ENCODE measurements around the gene ABCC8.

ABCC8 gene

DNA sequence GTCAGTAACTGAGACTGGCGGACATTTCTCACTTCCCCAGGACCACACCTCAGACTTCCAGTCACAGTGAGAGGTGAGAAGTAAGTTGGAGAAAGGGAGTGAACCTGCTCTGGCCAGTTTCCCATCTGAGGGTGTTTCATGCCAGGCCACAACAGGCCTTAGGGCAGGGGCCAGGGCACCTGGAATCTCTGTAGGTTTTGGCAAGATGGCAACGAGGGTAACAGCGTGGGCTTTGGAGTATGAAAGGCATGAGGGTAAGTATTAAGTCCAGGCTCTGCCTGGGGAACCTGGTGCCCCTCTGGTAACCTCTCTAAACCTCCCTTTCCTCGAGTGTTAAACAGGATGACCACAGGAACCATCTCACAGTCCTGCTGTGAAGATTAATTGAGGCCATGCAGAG, 28.5 kb upstream of the ABCC8 start:
- H3K4me1 ChIP-seq (ENCODE audit: control insufficient read depth, insufficient read depth, low read length, poor library complexity, severe bottlenecking) = peaks cover 14% of the 10 kb centered on the region
- H3K36me3 ChIP-seq (ENCODE audit: control insufficient read depth, insufficient read depth, low read length) = no peaks in the 10 kb centered on the region
- H3K9me3 ChIP-seq (ENCODE audit: control insufficient read depth, low read length) = no peaks in the 10 kb centered on the region
- WGBS, 2 experiments (ENCODE audit: insufficient coverage in 2 of 2) = 67 to 82% methylated on average over 2 to 4 of the region's 4 CpGs
- H3K27ac ChIP-seq (ENCODE audit: low read depth, low read length, severe bottlenecking) = no peak overlapping the region
- H3K4me3 ChIP-seq (ENCODE audit: extremely low read depth, insufficient read depth, low read length, poor library complexity, severe bottlenecking) = no peak overlapping the region

DNA sequence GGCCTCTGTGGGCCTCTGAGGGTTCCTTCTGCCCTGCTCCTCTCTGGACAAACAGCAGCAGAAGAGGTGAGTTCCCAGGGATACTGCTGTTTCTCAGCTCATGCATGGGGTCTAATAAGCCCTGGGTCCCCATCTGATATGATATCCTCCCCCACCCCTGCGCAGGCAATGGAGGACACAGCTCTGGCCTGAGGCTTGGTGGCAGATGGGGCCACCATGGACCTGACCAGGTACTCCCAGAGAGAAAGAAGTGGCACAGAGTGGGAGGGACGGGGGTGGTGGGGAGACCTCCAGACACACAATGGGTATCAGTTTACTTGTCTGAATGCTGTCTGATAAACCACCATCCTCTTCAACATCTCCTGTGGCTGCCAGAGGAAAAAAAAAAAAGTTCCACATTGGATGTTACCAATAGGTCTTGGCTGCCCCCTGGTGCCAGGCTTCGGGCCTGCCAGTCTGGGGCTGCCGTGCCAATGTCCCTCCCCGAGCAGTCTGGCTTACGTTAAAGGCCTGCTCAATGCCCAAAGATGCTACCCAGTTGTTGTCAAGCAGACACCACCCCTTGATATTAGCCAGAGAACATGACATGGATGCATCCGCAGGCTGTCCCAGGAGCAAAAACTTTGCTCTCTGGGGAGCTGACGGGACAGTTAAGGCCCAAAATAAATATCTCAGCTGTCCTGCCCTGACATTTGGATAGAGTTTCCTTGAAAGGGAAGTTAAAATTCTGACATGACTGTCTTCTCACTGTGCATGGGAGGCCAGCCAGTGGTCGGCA, 27.9 kb upstream of the ABCC8 start:
- Histone ChIP-seq H3K36me3 (ENCODE audit: control insufficient read depth, insufficient read depth, low read length) (no peaks in the 10 kb centered on the region), H3K4me3 (ENCODE audit: extremely low read depth, insufficient read depth, low read length, poor library complexity, severe bottlenecking) (no peak overlapping the region), H3K4me1 (ENCODE audit: control insufficient read depth, insufficient read depth, low read length, poor library complexity, severe bottlenecking) (peaks cover 14% of the 10 kb centered on the region), H3K27ac (ENCODE audit: low read depth, low read length, severe bottlenecking) (no peak overlapping the region), H3K9me3 (ENCODE audit: control insufficient read depth, low read length) (no peaks in the 10 kb centered on the region)
- 40 to 50% methylated on average over 6 of the region's 9 CpGs for WGBS, 2 experiments (ENCODE audit: insufficient coverage in 2 of 2)

DNA sequence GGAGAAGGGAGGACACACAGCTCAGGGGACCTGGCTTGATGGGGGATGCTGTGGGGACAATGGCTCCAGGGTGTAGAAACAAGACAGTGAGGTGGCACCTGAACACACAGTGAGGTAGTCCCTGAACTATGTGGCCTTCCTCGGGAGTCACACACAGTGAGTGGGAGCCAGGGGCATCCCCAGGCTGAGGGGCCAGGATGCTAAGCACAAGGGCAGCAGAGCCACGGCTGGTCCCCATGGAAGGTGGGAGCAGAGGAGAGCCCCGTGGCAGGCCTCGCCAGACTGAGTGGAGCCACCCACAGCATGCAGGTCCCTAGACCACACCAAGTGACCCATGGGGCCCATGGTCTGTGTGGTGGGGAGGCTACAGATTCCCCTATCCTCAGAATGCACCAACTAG, 26.0 kb upstream of the ABCC8 start:
- Histone ChIP-seq H3K4me1 (ENCODE audit: control insufficient read depth, insufficient read depth, low read length, poor library complexity, severe bottlenecking) (peaks cover 5% of the 10 kb centered on the region), H3K27ac (ENCODE audit: low read depth, low read length, severe bottlenecking) (no peak overlapping the region), H3K9me3 (ENCODE audit: control insufficient read depth, low read length) (no peaks in the 10 kb centered on the region), H3K36me3 (ENCODE audit: control insufficient read depth, insufficient read depth, low read length) (no peaks in the 10 kb centered on the region), H3K4me3 (ENCODE audit: extremely low read depth, insufficient read depth, low read length, poor library complexity, severe bottlenecking) (no peak overlapping the region)
- 74 to 84% methylated on average over 2 to 3 of the region's 4 CpGs for WGBS, 2 experiments (ENCODE audit: insufficient coverage in 2 of 2)

DNA sequence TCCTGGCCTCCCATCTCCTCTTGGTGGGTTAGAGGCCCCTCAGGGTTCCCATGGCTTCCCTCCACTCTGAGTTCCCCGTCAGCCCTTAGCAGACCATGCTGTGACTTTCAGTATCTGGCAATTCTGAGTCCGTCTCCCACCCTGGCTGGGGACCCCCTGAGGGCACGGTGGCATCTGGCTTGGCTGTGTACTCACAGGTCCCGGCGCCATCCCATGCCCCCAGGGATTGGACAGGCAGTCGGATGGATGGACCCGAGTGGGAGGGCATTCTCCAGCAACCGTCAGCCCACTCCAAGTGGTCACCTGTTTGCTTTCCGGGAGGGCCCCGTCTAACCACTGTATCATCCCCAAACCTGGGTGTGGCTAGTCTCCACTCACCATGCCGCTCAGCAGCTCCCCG, 24.0 kb upstream of the ABCC8 start:
- Histone ChIP-seq H3K36me3 (ENCODE audit: control insufficient read depth, insufficient read depth, low read length) (no peaks in the 10 kb centered on the region), H3K4me1 (ENCODE audit: control insufficient read depth, insufficient read depth, low read length, poor library complexity, severe bottlenecking) (no peaks in the 10 kb centered on the region), H3K4me3 (ENCODE audit: extremely low read depth, insufficient read depth, low read length, poor library complexity, severe bottlenecking) (no peak overlapping the region), H3K9me3 (ENCODE audit: control insufficient read depth, low read length) (no peaks in the 10 kb centered on the region), H3K27ac (ENCODE audit: low read depth, low read length, severe bottlenecking) (no peak overlapping the region)
- WGBS, 2 experiments (ENCODE audit: insufficient coverage in 2 of 2) = 93 to 96% methylated on average over 10 to 12 of the region's 12 CpGs

DNA sequence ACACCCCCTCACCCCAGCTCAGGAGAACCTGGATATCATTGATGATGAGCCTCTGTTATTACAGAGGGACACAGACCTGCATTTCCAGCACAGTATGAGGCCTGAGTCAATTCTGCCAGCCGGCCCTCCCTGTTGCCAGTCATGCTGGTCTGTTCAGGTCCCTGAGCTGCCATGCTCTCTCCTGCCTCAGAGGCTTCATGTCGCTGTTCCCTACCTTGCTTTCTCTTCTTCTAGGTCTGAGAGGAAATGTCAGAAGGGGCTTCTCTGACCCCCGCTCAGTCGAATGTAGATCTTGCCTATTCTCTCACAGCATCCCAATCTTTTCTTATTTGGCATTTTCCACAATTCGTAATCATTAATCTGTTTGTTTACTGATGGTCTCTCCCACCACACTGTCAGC, 21.8 kb upstream of the ABCC8 start:
- no peak overlapping the region for H3K27ac ChIP-seq (ENCODE audit: low read depth, low read length, severe bottlenecking)
- H3K9me3 ChIP-seq (ENCODE audit: control insufficient read depth, low read length) = no peaks in the 10 kb centered on the region
- H3K4me3 ChIP-seq (ENCODE audit: extremely low read depth, insufficient read depth, low read length, poor library complexity, severe bottlenecking) = no peak overlapping the region
- H3K4me1 ChIP-seq (ENCODE audit: control insufficient read depth, insufficient read depth, low read length, poor library complexity, severe bottlenecking) = no peaks in the 10 kb centered on the region
- 49 to 50% methylated on average over 5 of the region's 5 CpGs for WGBS, 2 experiments (ENCODE audit: insufficient coverage in 2 of 2)
- no peaks in the 10 kb centered on the region for H3K36me3 ChIP-seq (ENCODE audit: control insufficient read depth, insufficient read depth, low read length)

DNA sequence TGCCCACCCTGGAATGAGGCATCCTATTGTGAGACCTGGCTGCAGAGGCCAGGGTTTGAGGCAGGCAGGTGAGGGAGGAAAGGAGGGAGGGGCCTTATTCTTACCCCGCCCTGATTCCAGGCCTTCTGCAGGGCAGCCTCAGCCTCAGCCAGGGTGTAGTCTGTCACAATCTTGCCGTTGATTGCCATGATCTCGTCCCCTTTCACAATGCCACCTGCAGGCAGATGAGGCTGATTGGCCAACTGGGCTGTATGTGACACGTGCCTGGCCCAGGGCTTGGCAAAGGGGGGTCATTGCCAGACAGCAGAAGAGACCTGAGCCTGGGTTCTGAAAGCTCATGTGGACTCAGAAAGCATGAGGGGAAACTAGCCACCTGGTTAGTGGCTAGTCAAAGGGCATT, 21.4 kb upstream of the ABCC8 start:
- WGBS, 2 experiments (ENCODE audit: insufficient coverage in 2 of 2) = 58 to 61% methylated on average over 4 of the region's 4 CpGs
- H3K4me3 ChIP-seq (ENCODE audit: extremely low read depth, insufficient read depth, low read length, poor library complexity, severe bottlenecking) = no peak overlapping the region

DNA sequence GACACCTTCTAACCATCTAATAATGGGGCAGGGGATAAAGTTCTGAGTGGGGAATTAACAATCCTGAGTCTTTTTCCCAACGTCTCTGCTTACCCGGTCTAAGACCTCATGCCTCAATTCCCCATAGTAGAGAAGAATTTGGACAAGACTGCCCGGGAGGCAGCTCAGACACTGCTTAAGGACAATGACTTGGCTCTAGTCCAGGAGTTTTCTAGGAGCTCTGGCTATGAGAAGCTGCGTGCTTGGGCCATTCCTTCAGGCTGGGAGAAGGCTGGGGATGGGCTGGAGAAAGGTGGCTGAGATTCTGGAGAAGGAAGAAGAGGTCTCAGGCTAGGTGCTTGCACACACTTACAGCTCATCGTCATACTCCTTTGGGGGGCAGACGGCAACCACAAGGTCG, 19.8 kb upstream of the ABCC8 start:
- no peaks in the 10 kb centered on the region for H3K9me3 ChIP-seq (ENCODE audit: control insufficient read depth, low read length)
- H3K27ac ChIP-seq (ENCODE audit: low read depth, low read length, severe bottlenecking) = no peak overlapping the region
- no peak overlapping the region for H3K4me3 ChIP-seq (ENCODE audit: extremely low read depth, insufficient read depth, low read length, poor library complexity, severe bottlenecking)
- no peaks in the 10 kb centered on the region for H3K4me1 ChIP-seq (ENCODE audit: control insufficient read depth, insufficient read depth, low read length, poor library complexity, severe bottlenecking)
- 83 to 94% methylated on average over 4 to 7 of the region's 7 CpGs for WGBS, 2 experiments (ENCODE audit: insufficient coverage in 2 of 2)
- H3K36me3 ChIP-seq (ENCODE audit: control insufficient read depth, insufficient read depth, low read length) = no peaks in the 10 kb centered on the region

More for the DNA sequence above, 21.4 kb upstream of the ABCC8 start:
- Histone ChIP-seq H3K4me1 (ENCODE audit: control insufficient read depth, insufficient read depth, low read length, poor library complexity, severe bottlenecking) (no peaks in the 10 kb centered on the region), H3K36me3 (ENCODE audit: control insufficient read depth, insufficient read depth, low read length) (no peaks in the 10 kb centered on the region), H3K9me3 (ENCODE audit: control insufficient read depth, low read length) (no peaks in the 10 kb centered on the region), H3K27ac (ENCODE audit: low read depth, low read length, severe bottlenecking) (no peak overlapping the region)

DNA sequence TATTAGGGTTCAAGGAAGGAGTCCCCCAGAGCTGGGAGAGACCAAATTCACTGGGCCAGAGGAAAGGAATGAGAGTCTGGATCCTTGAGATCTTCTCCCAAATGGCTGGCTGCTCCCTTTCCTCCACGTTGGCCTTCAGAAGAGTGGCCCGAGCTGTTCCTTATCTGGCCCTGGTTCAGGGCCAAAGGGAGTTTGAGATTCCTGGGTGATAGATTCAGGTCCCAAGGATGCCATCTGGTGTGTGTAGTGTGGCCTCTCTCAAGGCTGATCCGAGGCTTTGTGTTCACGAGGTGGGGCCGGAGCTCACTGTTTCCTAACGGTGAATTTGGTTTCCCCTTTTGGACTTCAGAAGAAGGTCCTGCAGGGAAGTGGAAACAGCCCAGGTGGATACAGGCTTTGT, 17.4 kb upstream of the ABCC8 start:
- no peak overlapping the region for H3K4me3 ChIP-seq (ENCODE audit: extremely low read depth, insufficient read depth, low read length, poor library complexity, severe bottlenecking)
- H3K36me3 ChIP-seq (ENCODE audit: control insufficient read depth, insufficient read depth, low read length) = no peaks in the 10 kb centered on the region
- no peaks in the 10 kb centered on the region for H3K4me1 ChIP-seq (ENCODE audit: control insufficient read depth, insufficient read depth, low read length, poor library complexity, severe bottlenecking)
- H3K27ac ChIP-seq (ENCODE audit: low read depth, low read length, severe bottlenecking) = no peak overlapping the region
- WGBS, 2 experiments (ENCODE audit: insufficient coverage in 2 of 2) = 89 to 94% methylated on average over 4 to 5 of the region's 6 CpGs
- no peaks in the 10 kb centered on the region for H3K9me3 ChIP-seq (ENCODE audit: control insufficient read depth, low read length)

DNA sequence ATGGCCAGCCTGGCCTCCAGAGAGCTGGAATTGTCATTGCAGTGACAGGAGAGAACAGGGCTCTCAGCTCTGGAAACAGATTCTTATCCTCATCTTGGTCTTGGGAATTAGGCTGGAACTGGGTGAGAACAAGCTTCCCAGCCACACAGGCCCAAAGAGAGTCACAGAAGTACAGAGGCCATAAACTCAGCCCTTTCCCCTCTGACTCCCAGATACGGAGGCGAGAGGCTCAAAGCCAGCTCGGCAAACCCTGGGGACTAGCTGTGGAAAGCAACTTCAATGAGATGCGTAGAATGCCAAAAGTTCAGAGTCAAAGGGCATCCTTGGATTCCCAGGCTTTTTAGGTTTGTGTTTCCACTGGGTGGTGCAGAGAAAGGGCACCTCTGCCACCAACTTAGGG, 14.3 kb upstream of the ABCC8 start:
- Histone ChIP-seq H3K4me1 (ENCODE audit: control insufficient read depth, insufficient read depth, low read length, poor library complexity, severe bottlenecking) (no peaks in the 10 kb centered on the region), H3K27ac (ENCODE audit: low read depth, low read length, severe bottlenecking) (no peak overlapping the region), H3K4me3 (ENCODE audit: extremely low read depth, insufficient read depth, low read length, poor library complexity, severe bottlenecking) (no peak overlapping the region), H3K36me3 (ENCODE audit: control insufficient read depth, insufficient read depth, low read length) (no peaks in the 10 kb centered on the region), H3K9me3 (ENCODE audit: control insufficient read depth, low read length) (no peaks in the 10 kb centered on the region)
- 67 to 70% methylated on average over 2 to 3 of the region's 4 CpGs for WGBS, 2 experiments (ENCODE audit: insufficient coverage in 2 of 2)

DNA sequence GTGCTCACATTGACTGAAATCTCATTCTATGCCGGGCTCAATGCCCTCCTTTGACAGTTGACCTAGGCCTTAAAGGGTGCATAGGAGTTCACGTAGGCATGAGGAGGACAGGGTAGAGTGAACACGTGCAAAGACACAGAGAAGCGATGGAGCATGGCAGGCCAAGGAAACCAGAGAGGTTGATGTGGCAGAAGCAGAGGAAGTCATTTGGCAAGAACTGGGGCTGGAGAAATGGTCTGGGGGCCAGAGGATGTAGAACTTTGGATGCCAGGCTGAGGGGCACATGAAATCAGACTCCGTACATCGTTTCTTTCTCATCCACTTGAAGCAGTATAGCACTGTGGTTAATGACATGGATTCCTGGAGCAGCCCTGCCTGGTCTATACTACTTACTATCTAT, 13.6 kb upstream of the ABCC8 start:
- Histone ChIP-seq H3K9me3 (ENCODE audit: control insufficient read depth, low read length) (no peaks in the 10 kb centered on the region), H3K4me3 (ENCODE audit: extremely low read depth, insufficient read depth, low read length, poor library complexity, severe bottlenecking) (no peak overlapping the region), H3K27ac (ENCODE audit: low read depth, low read length, severe bottlenecking) (no peak overlapping the region), H3K36me3 (ENCODE audit: control insufficient read depth, insufficient read depth, low read length) (no peaks in the 10 kb centered on the region), H3K4me1 (ENCODE audit: control insufficient read depth, insufficient read depth, low read length, poor library complexity, severe bottlenecking) (no peaks in the 10 kb centered on the region)
- 91 to 96% methylated on average over 6 of the region's 6 CpGs for WGBS, 2 experiments (ENCODE audit: insufficient coverage in 2 of 2)

DNA sequence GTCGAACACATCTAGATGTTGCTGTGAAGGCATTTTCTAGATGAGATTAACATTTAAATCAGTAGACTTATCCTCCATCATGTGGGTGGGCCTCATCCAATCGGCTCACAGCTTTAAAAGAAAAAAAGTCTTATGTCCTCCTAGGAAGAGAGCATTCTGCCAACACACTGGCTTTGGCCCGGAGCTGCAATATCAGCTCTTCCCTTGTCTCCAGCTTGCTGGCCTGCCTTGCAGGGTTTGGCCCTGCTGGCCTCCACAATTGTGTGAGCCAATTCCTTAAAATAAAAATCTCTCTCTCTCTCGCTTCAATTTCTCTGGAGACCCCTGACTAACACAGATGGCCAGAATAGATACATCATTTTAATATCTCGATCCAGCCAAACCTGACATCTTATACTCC, 13.1 kb upstream of the ABCC8 start:
- no peaks in the 10 kb centered on the region for H3K4me1 ChIP-seq (ENCODE audit: control insufficient read depth, insufficient read depth, low read length, poor library complexity, severe bottlenecking)
- no peaks in the 10 kb centered on the region for H3K36me3 ChIP-seq (ENCODE audit: control insufficient read depth, insufficient read depth, low read length)
- 80 to 93% methylated on average over 4 to 5 of the region's 5 CpGs for WGBS, 2 experiments (ENCODE audit: insufficient coverage in 2 of 2)
- H3K4me3 ChIP-seq (ENCODE audit: extremely low read depth, insufficient read depth, low read length, poor library complexity, severe bottlenecking) = no peak overlapping the region
- H3K9me3 ChIP-seq (ENCODE audit: control insufficient read depth, low read length) = no peaks in the 10 kb centered on the region
- no peak overlapping the region for H3K27ac ChIP-seq (ENCODE audit: low read depth, low read length, severe bottlenecking)
